GM21360 (cell line): ENCODE measurements around the gene TOP3A.

ENCODE experiments used
- ATAC-seq: cut with Tn5 transposase; IDR thresholded peaks from one replicate; pipeline ENCODE4 v1.9.1; 2021; ENCODE audit warnings: mild to moderate bottlenecking, moderate library complexity; ENCODE audit not compliant: unreplicated experiment

The TOP3A gene

DNA sequence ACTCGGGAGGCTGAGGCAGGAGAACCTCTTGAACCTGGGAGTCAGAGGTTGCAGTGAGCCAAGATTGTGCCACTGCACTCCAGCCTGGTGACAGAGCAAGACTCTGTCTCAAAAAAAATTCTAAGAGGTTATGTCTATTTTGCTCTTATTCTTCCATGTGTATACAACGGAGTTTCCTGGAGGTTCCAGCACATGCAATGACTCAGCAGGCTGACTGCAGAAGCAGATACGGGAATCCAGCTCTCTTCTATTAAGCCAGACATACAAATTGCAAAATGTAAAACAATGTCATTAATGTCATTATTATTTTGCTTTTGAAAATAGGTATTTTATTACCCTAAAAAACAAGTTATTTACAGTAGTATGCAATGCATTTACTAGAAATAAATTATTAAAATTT is 35.9 kb downstream of the TOP3A start:
- ATAC-seq = no peak

DNA sequence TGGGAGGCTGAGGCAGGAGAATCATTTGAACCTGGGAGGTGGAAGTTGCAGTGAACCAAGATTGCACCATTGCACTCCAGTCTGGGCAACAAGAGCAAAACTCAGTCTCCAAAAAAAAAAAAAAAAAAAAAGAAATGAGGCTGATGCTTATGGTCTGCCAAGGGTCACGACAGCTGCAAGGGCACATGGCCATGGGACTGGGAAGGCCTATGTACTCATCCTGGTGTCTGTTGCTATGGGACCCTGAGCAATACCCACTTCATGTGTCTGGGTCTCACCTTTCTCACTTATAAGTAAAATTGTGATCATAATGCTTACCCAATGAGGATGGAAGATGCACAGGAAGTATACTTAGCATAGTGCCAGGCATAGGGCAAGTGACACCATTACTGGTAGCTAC is 37.7 kb downstream of the TOP3A start:
- no peak for ATAC-seq

DNA sequence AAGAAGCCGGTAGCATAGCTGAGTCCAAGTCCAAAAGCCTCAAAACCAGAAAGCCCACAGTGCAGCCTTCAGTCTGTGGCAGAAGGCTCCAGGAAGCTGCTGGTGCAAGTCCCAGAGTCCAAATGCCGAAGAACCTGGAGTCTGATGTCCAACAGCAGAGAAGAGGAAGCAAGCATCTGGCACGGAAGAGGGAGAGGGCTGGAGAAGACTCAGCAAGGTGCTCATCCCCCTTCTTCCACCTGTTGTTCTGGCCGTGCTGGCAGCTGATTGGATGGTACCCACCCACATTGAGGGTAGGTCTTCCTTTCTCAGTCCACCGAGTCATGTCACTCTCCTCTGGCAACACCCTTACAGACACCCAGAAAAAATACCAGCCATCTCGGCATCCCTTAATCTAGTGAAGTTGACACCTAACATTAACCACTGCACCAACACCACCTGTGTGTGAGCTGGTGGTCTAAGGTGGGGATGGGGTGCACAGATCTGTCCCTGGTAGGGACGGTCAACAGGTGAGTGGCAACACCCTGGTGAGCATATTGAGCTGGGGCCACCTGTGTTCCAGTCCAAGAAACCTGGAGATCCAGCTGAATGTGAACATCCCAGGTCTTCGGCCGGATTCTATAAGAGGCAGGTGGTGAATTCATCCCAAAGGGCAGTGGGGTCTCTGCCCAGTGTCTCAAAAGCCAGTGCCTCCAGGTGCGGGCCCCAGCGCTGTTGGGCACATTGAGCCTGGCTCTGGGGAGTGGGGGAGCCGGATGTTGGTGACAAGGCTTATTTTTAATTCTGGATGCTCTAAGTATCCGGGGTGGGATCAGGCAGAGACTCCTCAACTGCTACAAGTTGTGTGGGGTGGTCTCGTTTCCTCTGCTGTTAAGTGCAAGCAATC is 44.5 kb downstream of the TOP3A start:
- ATAC-seq = no peak

DNA sequence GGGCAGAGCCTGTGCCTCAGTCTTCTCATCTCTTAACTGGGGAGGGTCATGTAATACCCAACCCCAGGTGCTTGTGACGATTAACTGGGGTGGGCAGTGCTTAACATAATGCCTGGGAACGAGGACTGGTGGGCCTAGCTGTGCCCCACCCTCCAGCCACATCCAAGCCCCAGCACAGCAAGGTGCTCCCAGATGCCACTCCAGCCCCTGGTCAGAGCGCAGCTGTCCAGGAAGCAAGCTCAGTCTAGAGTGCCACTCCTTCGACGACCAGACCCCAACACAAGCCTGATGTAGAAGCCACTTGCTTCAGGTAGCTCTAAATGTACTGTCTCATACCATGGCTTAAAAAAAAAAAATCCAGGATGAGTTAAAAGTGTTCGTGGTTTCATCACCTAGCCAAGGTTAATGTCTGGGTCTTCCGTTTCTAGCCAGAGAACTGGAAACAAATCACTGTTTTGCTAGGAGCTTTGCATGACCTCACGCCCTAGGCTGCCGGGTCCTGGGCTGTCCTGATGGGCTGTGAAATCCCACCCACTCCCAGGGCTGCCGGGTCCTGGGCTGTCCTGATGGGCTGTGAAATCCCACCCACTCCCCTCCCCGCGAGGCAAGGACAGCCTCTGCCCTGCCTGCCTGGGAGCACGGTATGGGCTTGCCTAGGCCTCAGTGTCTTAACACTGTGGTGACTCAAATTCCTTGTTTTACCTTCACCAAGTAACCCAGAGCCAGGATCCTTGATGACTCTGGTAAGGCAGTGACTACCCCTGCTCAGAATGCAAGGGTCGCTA is 46.7 kb downstream of the TOP3A start:
- no peak for ATAC-seq

DNA sequence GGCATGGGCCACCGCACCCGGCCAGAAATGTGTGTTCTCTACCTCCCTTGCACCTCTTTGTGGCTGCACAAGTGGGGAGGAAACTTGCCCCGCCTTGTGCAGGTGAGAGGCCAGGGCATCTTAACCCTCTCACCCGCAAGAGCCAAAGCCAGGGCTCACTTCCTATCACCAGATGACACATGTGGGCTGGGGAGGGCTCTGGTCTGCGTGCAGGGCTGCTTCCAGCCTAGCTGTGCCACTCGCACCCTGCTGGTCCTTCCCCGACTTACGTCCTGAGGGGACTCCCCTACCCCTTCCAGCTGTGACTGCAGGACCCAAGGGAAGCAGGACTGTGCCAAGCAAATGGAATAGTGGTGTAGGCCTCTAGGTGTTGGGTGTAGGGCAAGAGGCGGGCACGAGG is 47.4 kb downstream of the TOP3A start:
- no peak for ATAC-seq

DNA sequence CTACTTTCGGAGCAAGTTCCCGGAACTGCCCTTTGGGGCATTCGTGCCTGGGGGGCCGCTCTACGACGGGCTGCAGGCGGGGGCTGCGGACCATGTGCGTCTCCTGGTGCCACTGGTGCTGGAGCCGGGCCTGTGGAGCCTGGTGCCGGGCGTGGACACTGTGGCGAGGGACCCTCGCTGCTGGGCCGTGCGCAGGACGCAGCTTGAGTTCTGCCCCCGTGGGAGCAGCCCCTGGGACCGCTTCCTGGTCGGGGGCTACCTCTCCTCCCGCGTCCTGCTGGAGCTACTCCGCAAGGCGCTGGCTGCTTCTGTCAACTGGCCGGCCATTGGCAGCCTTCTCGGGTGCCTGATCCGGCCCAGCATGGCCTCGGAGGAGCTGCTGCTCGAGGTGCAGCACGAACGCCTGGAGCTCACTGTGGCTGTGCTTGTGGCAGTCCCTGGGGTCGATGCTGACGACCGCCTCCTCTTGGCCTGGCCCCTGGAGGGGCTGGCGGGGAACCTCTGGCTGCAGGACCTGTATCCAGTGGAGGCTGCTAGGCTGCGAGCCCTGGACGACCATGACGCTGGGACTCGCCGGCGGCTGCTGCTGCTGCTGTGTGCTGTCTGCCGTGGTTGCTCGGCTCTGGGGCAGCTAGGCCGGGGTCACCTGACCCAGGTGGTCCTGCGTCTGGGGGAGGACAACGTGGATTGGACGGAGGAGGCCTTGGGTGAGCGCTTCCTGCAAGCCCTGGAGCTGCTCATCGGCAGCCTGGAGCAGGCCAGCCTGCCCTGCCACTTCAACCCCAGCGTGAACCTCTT is 50.7 kb downstream of the TOP3A start:
- ATAC-seq = no peak

DNA sequence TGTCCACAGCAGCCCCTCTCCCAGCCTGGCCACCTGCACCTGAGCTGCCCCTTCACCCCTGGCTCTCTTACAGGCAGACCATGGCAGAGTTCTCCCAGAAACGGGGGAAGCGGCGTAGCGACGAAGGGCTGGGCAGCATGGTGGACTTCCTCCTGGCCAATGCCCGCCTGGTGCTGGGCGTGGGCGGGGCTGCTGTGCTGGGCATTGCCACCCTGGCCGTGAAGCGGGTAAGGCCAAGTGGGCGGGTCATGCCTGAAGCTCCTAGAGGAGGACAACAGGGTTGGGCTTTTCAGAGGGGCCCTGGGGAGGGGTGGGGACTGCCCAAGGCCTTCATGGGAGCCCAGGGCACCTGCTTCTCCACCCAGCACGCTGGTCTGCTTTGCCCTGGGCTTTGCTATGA is 52.2 kb downstream of the TOP3A start:
- no peak for ATAC-seq

DNA sequence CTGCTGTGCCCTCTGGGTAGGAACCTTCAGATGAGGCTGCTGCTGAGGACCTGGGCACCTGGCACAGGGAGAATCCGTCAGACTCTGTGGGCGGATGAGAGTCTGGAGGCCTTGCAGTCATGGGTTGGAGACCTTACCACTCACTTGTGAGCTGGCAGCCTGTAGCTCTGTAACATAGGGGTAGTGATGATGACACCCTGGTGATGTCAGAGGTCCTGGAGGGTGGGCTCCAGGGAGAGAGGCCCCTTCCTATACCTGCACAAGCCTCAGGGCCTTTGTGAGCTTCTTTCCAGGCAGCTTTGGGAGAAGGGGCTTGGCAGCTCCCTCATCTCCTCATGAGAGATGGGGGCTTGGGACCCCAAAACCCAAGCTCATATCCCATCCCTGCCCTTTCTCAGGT is 52.7 kb downstream of the TOP3A start:
- ATAC-seq = no peak

DNA sequence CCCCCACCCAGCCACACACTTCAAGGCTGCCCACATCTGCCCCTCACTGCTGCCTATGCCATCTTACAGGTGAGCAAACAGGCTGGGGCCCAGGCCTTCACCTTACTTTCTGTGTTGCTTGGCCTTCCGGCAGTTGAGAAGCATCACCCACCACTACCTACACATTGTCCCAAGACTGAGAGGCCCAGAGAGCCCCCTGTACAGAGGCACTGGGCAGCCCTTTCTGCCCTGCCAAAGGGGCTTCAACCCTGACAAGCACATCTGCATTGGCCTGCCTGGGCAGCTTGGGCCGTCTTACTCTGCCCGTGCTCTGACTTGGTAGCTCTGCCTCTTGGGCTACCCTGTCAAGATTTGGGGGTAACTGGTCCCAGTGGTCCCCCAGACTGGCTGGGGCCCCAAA is 53.1 kb downstream of the TOP3A start:
- no peak for ATAC-seq

DNA sequence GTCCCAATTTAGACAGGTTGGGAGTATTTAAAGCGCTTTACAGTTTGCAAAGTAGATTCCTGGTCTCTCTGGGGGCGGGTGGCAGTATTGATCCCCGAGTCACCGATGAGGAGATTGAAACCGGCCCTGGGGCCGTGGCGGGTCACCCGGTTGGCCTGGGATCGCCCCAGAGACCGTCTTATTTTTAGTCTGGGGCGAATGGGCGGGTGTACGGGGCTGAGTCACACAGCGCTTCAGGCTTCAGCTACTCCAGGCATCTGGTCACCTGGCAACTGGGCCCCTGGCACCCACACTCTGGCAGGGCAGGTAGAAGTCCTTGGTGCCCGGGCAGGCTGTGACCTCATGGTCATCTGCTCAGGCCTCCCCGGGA is 53.7 kb downstream of the TOP3A start:
- ATAC-seq = no peak

DNA sequence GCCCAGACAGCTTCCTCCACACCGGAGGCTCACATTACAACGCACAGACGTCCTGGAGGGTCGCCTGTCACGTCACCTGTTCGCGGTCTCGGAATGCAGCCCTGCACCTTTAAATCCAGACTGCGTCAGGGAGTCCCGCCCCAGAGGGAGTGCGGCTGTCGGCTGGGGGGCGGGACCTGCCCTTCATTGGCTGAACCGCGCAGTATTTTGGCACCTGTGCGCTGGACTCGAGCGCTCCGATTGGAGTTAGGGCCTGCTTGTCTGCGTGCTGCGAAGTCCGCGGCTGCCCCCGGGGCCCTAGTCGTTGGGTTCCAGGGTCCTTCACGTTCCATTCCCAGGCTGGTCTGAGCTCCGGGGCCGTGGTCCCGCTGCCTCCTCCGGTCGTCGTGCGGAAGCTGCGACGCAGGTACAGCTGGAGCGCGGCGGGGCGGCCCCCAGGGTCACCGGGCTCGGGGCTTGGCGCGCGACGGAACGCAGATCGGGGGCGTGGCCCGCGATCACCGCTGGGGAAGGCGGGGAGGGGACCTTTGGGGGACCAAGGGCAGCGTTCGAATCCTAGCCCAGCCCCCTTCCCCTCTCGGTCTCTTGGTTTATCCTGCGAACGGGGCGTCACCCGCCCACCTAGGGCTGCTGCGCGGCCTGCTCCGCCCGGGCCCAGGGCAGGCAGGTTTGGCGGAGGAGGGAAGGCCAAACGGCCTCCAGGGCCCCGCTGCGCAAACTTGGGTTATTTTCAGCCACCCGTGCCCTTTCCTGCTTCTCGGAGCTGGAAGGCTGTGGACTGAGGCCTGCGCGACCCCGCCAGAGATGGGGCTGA is 54.3 kb downstream of the TOP3A start, which contains the start of gene MIEF2:
TSS of gene MIEF2 (plus strand) at position 331 of the 814 bp plus-strand sequence. CDS start 2,059 bp downstream, outside the sequence.
- peak; percentile 73 for ATAC-seq

DNA sequence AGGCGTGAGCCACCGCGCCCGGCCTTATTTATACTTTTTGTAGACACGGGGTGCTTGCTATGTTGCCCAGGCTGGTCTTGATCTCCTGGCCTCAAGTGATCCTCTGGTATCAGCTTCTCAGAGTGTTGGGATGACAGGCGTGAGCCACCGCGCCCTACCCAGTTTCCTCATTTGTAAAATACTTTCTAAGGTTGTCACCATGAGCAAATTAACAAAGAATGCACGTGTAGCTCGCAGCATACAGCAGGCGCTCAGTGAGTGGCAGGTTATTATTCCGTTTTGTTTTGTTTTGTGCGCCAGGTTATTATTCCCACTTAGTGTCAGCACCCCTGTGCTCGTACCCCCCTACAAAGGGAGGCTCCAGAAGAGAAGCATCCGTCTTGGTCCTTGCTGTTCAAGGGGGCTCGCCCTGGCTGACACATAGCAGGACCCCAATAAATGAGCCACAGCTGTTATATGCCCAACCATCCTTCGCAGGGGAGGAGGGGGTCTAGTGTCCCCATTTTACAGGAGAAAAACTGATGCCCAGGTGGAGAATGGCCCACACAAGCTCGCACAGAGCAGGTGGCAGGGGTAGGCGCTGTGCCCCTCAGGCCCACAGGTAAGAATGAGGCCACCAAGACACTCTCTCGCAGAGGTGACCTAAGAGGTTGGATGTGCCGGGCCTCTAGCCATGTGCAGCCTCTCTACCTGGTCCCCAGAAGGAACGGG is 55.0 kb downstream of the TOP3A start:
- ATAC-seq = no peak

DNA sequence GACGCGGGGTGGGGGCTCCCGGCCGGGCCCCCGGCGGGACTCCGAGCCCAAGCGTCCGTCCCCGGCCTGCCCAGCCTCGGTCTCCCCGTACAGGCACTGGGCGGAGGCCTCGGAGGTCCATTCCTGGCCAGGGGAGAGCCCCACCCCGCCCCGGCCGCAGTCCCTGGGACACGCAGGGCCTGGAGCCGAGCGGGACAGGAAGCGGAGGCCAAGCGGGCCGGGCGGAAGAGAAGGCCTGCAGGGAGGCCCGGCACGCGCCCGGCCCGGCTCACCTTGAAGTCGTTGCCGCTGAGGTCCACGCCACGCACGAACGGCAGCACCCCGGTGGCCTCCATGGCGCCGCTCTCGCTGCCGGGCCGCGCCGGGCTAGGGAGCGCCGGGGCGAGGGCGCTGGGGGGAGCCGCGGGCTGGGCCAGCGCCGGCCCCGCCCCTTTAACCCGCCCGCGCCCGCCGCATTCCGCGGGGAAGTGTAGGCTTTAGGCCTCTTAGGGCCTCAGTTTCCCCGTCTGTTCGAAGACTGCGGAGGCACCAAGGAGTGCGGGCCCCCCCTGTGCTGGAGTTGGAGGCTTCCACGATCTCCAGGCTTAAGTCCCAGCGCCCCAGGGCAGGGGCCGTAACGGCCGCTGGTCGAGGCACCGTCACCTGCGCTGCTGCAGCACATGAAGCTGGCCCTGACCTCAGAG is 56.3 kb downstream of the TOP3A start, which contains the start of gene FLII:
TSS of gene FLII (minus strand) at position 383 of the 683 bp plus-strand sequence. CDS start at position 335, 48 bp downstream.
- no peak for ATAC-seq

DNA sequence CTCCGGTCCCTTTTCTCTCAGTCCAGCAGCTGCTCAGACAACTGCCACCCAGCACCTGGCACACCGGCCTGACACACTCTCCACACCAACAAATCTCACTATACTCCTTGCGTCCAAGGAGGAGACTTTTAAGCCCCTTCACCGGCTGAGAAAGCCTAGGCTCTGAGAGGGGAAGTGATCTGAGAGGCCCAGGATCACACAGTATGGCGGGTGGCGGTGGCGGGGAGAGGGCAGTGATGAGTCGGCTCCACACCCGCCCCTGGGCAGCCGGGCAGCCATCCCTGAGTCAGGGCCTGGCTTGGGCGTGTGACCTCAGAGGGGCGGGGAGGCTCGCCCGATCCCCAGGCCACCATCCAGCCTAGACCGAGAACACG is 56.8 kb downstream of the TOP3A start:
- no peak for ATAC-seq

DNA sequence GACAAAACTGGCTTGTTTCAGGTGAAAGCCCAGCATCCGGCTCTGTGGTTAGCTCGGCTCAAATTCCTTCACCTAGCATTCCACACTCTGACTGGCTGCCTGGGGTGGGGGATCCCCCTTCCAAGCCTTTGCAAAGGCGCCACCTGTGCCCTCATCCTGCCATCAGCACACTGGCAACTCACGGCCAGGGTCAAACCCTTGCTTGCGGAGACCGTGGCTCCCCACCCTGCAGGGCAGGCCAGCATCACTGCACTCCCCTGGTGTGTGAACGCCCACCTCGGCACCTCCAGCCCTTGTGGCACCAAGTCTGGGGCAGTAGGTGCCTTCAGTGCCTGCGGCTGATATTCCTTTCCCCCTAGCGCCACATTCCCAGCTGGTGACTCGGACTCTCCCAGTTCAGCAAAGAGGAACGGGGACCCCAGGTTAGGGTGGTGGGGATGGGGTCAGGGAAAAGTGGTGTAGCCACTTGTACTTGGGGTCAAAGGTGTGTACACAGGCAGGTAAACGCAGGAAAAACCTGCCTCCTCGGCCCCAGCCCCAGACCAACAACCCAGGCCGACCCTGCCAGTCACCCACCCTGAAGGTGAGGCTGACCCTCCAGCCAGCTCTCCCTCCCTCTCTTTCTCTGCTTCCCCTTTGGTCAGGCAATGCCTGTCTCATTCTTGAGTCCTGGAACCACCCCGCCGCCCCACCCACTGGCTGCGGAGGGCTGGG is 57.4 kb downstream of the TOP3A start:
- no peak for ATAC-seq

DNA sequence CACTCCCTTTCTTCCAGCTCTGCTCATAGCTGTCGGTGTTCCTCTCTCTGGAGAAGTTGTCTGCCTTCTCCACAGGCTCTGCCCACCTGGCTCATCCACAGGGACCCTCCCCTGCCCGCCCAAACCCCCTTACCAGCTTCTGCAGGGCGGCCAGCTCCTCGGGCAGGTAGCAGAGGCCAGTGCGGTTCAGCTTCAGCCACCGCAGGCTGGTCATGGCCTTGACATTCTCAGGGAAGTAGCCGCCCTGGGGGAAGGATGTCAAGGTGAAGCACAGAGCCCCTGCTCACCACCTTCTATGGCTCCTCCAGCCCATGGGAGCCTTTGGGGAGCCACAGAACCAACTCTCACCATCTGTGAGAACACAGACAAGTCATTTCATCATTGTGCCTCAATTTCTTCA is 58.0 kb downstream of the TOP3A start:
- ATAC-seq = no peak

DNA sequence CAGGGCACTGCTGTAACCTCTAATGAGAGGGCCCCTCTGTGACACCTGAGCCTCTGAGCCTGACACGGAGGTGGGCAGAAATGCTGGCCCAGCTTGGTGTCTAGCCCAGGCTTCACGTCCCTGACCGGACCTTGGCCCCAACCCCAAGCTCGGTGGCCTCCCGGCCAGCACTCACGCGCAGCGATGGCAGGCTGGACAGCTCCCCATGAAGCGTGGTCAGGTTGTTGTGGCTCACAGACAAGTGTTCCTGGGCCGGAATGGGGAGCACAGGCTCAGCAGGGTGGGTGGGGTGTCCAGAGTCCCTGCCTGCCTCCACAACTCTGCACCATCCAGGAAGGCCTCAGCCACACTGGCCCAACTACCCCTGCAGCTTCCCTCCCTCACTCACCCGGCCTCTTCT is 58.4 kb downstream of the TOP3A start:
- no peak for ATAC-seq

DNA sequence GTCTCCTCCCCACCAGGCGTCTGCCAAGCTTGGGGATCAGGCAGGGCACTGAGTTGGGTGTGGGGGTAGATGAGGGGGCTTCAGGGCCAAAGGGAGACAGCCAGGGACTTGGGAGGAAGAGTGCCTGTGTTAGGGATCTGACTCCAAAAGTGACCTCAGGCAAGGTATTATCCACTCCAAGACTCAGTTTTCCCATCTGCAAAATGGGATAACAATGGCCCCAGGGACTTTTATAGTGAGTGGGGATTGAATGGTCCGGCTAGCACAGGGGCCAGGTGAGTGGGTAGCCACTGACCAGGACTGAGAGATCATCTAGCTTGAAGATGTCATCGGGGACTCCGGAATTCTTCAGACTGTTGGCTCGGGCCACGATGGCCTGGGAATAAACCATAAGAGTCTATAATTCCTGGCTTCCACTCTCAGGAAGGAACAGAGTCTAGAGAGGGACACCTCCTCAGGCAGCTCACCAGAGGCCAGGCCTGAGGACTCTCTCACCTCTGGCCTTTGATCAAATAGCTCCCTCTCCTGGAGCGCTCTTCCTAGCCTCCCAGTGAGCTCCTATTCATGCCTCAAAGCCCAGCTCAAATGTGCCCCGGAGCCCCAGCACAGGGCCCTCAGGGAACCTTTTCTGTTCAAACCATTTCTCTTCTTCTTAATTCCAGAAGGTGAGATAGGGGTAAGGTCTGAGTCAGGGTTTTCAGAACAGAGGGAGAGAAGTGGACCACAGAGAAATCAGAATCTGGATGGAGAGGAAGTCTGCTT is 59.7 kb downstream of the TOP3A start:
- ATAC-seq = no peak
